GM23338 (cell line): ENCODE data around the gene HMOX1.

ENCODE experiments used
- CTCF ChIP-seq, 2 experiments: fragments of 200-600 bp in 1 of 2; sonication (generic) in 1 of 2; conservative IDR thresholded peaks; 2 replicates each; pipeline versions ENCODE4 v1.5.1 to v1.6.1; 2016 to 2017; ENCODE audit warnings: antibody characterized with exemption in 2 of 2, low read depth in 2 of 2, mild to moderate bottlenecking in 2 of 2, moderate library complexity in 1 of 2
- EZH2 ChIP-seq: fragments of 200-600 bp; sonication (generic); IDR thresholded peaks from one replicate; pipeline ENCODE4 v1.8.0; 2017; ENCODE audit warnings: antibody characterized with exemption, mild to moderate bottlenecking, low read depth; ENCODE audit not compliant: unreplicated experiment
- EZH2phosphoT487 ChIP-seq: fragments of 200-600 bp; sonication (generic); IDR thresholded peaks from one replicate; pipeline ENCODE4 v1.8.1; 2018; ENCODE audit warnings: antibody characterized with exemption; ENCODE audit not compliant: unreplicated experiment
- JUNB ChIP-seq: IDR thresholded peaks from one replicate; pipeline ENCODE4 v1.6.1; 2016; ENCODE audit warnings: antibody characterized with exemption; ENCODE audit not compliant: unreplicated experiment
- POLR2AphosphoS5 ChIP-seq: IDR thresholded peaks from 2 replicates; pipeline ENCODE4 v1.6.1; 2016; ENCODE audit warnings: antibody characterized with exemption, low read depth
- ZNF331 ChIP-seq: fragments of 250-450 bp; sonication (Bioruptor Pico); IDR thresholded peaks from 2 replicates; pipeline ENCODE4 v1.5.0; 2020; ENCODE audit warnings: low read depth, mild to moderate bottlenecking, moderate library complexity
- TF ChIP-seq, protein P1 (sequence below): IDR thresholded peaks from one replicate; pipeline ENCODE4 v1.6.1; 2018; ENCODE audit warnings: antibody characterized with exemption; ENCODE audit not compliant: unreplicated experiment

DNA sequence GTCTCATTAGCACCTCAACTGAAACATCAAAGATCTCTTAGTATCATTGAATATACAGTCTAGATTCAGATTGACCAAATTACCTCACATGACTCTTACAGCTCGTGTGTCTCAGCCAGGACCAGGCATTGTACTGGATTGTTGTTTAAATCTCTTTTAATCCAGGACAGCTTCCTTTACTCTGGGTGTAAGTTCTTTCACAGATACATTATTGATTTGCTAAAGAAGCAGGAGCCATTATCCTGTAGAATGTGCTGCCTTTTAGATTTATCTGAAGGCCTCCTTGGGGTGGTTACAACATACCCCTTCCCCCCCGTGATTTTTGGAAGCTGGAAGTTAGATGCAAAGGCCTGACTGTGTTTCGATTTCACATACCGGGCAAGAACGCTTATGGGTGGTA lies 23.3 kb downstream of the HMOX1 start:
- TF ChIP-seq CTCF (conservative IDR thresholded peaks at IDR 0.05; ENCODE audit: low read depth in 2 of 2), result no peak
- TF ChIP-seq EZH2, result no peak
- TF ChIP-seq, protein P1, sequence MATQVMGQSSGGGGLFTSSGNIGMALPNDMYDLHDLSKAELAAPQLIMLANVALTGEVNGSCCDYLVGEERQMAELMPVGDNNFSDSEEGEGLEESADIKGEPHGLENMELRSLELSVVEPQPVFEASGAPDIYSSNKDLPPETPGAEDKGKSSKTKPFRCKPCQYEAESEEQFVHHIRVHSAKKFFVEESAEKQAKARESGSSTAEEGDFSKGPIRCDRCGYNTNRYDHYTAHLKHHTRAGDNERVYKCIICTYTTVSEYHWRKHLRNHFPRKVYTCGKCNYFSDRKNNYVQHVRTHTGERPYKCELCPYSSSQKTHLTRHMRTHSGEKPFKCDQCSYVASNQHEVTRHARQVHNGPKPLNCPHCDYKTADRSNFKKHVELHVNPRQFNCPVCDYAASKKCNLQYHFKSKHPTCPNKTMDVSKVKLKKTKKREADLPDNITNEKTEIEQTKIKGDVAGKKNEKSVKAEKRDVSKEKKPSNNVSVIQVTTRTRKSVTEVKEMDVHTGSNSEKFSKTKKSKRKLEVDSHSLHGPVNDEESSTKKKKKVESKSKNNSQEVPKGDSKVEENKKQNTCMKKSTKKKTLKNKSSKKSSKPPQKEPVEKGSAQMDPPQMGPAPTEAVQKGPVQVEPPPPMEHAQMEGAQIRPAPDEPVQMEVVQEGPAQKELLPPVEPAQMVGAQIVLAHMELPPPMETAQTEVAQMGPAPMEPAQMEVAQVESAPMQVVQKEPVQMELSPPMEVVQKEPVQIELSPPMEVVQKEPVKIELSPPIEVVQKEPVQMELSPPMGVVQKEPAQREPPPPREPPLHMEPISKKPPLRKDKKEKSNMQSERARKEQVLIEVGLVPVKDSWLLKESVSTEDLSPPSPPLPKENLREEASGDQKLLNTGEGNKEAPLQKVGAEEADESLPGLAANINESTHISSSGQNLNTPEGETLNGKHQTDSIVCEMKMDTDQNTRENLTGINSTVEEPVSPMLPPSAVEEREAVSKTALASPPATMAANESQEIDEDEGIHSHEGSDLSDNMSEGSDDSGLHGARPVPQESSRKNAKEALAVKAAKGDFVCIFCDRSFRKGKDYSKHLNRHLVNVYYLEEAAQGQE, result no peak
- no peak for TF ChIP-seq JUNB
- no peak for TF ChIP-seq POLR2AphosphoS5
- no peak for TF ChIP-seq ZNF331 (CRISPR knock-in tag)
- no peak for TF ChIP-seq EZH2phosphoT487
